ENCODE results near the gene PREB.

DNA sequence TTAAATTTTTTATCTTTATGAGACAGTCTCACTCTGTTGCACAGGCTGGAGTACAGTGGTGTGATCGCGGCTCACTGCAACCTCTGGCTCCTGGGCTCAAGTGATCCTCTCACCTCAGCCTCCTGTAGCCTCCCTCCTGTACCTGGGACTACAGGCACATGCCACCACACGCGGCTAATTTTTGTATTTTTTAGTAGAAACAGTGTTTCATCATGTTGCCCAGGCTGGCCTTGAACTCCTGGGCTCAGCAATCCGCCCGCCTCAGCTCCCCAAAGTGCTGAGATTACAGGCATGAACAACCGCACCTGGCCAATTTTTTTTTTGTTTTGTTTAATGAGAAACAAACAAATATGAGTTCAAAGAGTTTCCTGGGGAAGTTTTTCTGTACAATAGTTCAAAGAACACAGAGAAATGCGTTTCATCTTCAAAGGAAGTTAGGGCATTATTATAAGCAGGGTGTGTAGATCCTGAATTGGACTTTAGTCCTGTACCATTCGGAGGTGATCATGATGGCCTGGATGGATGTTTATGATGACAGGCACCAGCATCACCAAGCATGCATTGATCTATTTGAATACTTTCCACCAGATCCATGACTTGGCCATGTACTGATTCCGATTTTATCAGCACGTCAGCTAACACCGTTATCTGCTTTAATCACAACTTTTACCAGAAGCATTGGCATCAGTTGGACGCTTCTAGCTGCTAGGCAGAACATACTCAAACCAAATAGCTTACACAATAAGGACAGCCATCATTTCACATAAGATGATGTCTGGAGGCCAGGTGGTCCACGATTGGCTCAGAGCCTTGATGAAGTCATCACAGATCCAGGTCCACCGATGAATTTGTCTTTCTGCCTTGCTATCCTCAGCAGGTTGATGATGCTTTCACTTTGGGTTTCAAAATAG is 43.3 kb upstream of the PREB start:
- TF ChIP-seq, protein P1, sequence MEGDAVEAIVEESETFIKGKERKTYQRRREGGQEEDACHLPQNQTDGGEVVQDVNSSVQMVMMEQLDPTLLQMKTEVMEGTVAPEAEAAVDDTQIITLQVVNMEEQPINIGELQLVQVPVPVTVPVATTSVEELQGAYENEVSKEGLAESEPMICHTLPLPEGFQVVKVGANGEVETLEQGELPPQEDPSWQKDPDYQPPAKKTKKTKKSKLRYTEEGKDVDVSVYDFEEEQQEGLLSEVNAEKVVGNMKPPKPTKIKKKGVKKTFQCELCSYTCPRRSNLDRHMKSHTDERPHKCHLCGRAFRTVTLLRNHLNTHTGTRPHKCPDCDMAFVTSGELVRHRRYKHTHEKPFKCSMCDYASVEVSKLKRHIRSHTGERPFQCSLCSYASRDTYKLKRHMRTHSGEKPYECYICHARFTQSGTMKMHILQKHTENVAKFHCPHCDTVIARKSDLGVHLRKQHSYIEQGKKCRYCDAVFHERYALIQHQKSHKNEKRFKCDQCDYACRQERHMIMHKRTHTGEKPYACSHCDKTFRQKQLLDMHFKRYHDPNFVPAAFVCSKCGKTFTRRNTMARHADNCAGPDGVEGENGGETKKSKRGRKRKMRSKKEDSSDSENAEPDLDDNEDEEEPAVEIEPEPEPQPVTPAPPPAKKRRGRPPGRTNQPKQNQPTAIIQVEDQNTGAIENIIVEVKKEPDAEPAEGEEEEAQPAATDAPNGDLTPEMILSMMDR (IDR thresholded peaks at IDR 0.05), result no peak
- TF ChIP-seq CEBPB (IDR thresholded peaks at IDR 0.05), result no peak
- TF ChIP-seq EHF (CRISPR knock-in tag; IDR thresholded peaks at IDR 0.05), result no peak
- TF ChIP-seq EP300 (IDR thresholded peaks at IDR 0.05), result no peak
